Smooth muscle cell of trachea (primary cell): ENCODE results near the gene OR1J4. TPM values are rescaled to one million over a fixed set of nuclear protein-coding genes. Genes with fewer than 3 reads are reported as not detected.

ENCODE experiments used
- total RNA-seq: library from RNA; depleted of rRNA; stranded (reverse); fragments of >200 nt; gene quantifications from 2 replicates; pipeline ENCODE4 v1.2.1, GENCODE V29; 2014

OR1J4 gene
- 0.17 TPM in 1 of 2 replicates, not detected in the other for total RNA-seq

GRCh38 chr9:122518841-122519240 is at the start of gene OR1J4:
Gene OR1J4 (plus strand): TSS chr9:122519141. CDS start chr9:122519141, 0 bp downstream.

GRCh38 chr9:122477826-122478225 is 41.1 kb upstream of the OR1J4 start, which contains the start of gene OR1J1:
Gene OR1J1 (minus strand): TSS chr9:122477926. CDS start chr9:122477926, 0 bp downstream.

GRCh38 chr9:122510502-122510901 is 8.4 kb upstream of the OR1J4 start, which contains the start of gene OR1J2:
Gene OR1J2 (plus strand): TSS chr9:122510802. CDS start chr9:122510802, 0 bp downstream.

GRCh38 chr9:122527193-122527592 is 8.3 kb downstream of the OR1J4 start, which contains the start of gene OR1N1:
Gene OR1N1 (minus strand): TSS chr9:122527293. CDS start chr9:122527293, 0 bp downstream.

GRCh38 chr9:122552812-122553211 is 33.9 kb downstream of the OR1J4 start, which contains the start of gene OR1N2:
Gene OR1N2 (plus strand): TSS chr9:122553112. CDS start chr9:122553212, 100 bp downstream.

Other genes with a start within 250 kb of the OR1J4 start
- gene PTGS1, start 148.1 kb upstream of the OR1J4 start, total RNA-seq: 44.8 and 67.8 TPM in 2 replicates
- not detected in 2 replicates for gene OR1J1, start 41.2 kb upstream of the OR1J4 start, total RNA-seq
- not detected in 2 replicates for gene OR1J2, start 8.3 kb upstream of the OR1J4 start, total RNA-seq
- not detected in 2 replicates for gene OR1N1, start 8.2 kb downstream of the OR1J4 start, total RNA-seq
- not detected in 2 replicates for gene OR1N2, start 34.0 kb downstream of the OR1J4 start, total RNA-seq
- 0.15 TPM in 1 of 2 replicates, not detected in the other for gene OR1L8, start 64.2 kb downstream of the OR1J4 start, total RNA-seq
- gene OR1Q1, start 95.6 kb downstream of the OR1J4 start, total RNA-seq: not detected in 2 replicates
- not detected in 2 replicates for gene OR1B1, start 138.5 kb downstream of the OR1J4 start, total RNA-seq
- gene OR1L1, start 142.6 kb downstream of the OR1J4 start, total RNA-seq: not detected in 2 replicates
- gene OR1L3, start 156.0 kb downstream of the OR1J4 start, total RNA-seq: not detected in 2 replicates
- not detected in 2 replicates for gene OR1L4, start 204.8 kb downstream of the OR1J4 start, total RNA-seq
- not detected in 2 replicates for gene OR1L6, start 223.2 kb downstream of the OR1J4 start, total RNA-seq